Astrocyte (in vitro differentiated cells and primary cell): ENCODE measurements around the gene NEK7. TPM values are rescaled to one million over a fixed set of nuclear protein-coding genes. Genes with fewer than 3 reads are reported as not detected.

Experiments used
- DNase-seq: peaks from one replicate; pipeline ENCODE4 v3.0.0-alpha.2; 2010; ENCODE audit warnings: low read depth
- FAIRE-seq: peaks from 2 replicates; lab custom pipeline; 2011; peaks lifted over from hg19 to GRCh38; lab: Jason Lieb, UNC
- H2AFZ ChIP-seq: 2 replicates; pipeline ENCODE4 v1.6.0; 2012; ENCODE audit warnings: low read depth, low read length, inconsistent platforms
- H3K27ac ChIP-seq: 2 replicates; pipeline ENCODE4 v1.5.1; 2011; ENCODE audit warnings: low read depth, low read length, inconsistent platforms
- H3K27me3 ChIP-seq: 2 replicates; pipeline ENCODE4 v1.6.0; 2011; ENCODE audit warnings: low read length, inconsistent platforms; ENCODE audit not compliant: insufficient read depth
- H3K36me3 ChIP-seq: 2 replicates; pipeline ENCODE4 v1.5.1; 2011; ENCODE audit warnings: low read length, inconsistent platforms; ENCODE audit not compliant: insufficient read depth
- H3K4me1 ChIP-seq: 2 replicates; pipeline ENCODE4 v1.5.1; 2011; ENCODE audit warnings: low read length, inconsistent platforms; ENCODE audit not compliant: insufficient read depth
- H3K4me2 ChIP-seq: 2 replicates; pipeline ENCODE4 v1.6.0; 2012; ENCODE audit warnings: low read length, inconsistent platforms
- H3K4me3 ChIP-seq: 2 replicates; pipeline ENCODE4 v1.5.1; 2011; ENCODE audit warnings: low read depth, mild to moderate bottlenecking, low read length, inconsistent platforms; ENCODE audit not compliant: insufficient read depth
- H3K79me2 ChIP-seq: 2 replicates; pipeline ENCODE4 v1.6.0; 2012; ENCODE audit warnings: mild to moderate bottlenecking, low read length, inconsistent platforms; ENCODE audit not compliant: insufficient read depth
- H3K9ac ChIP-seq: 2 replicates; pipeline ENCODE4 v1.6.0; 2012; ENCODE audit warnings: mild to moderate bottlenecking, low read length, inconsistent platforms
- H3K9me3 ChIP-seq: 2 replicates; pipeline ENCODE4 v1.5.1; 2012; ENCODE audit warnings: low read depth, mild to moderate bottlenecking, low read length, inconsistent platforms; ENCODE audit not compliant: insufficient read depth
- H4K20me1 ChIP-seq: 2 replicates; pipeline ENCODE4 v1.6.0; 2012; ENCODE audit warnings: low read length, inconsistent platforms; ENCODE audit not compliant: insufficient read depth
- H3K27ac Mint-ChIP-seq: one replicate; pipeline ENCODE4 v1.8.0; 2021; ENCODE audit warnings: mild to moderate bottlenecking, mixed read lengths; ENCODE audit not compliant: unreplicated experiment
- H3K27me3 Mint-ChIP-seq: one replicate; pipeline ENCODE4 v1.8.0; 2021; ENCODE audit warnings: low read depth, mixed read lengths; ENCODE audit not compliant: unreplicated experiment
- H3K36me3 Mint-ChIP-seq: one replicate; pipeline ENCODE4 v1.8.0; 2021; ENCODE audit warnings: low read depth, mixed read lengths; ENCODE audit not compliant: unreplicated experiment
- H3K4me1 Mint-ChIP-seq: one replicate; pipeline ENCODE4 v1.8.0; 2021; ENCODE audit warnings: low read depth, mixed read lengths; ENCODE audit not compliant: unreplicated experiment
- H3K4me3 Mint-ChIP-seq: one replicate; pipeline ENCODE4 v1.8.0; 2021; ENCODE audit warnings: mild to moderate bottlenecking, moderate library complexity, mixed read lengths; ENCODE audit not compliant: unreplicated experiment
- H3K9me3 Mint-ChIP-seq: one replicate; pipeline ENCODE4 v1.8.0; 2021; ENCODE audit warnings: mild to moderate bottlenecking, mixed read lengths; ENCODE audit not compliant: unreplicated experiment
- EZH2 ChIP-seq: IDR thresholded peaks from 2 replicates; pipeline ENCODE4 v1.6.1; 2012; ENCODE audit warnings: mild to moderate bottlenecking, low read length, inconsistent platforms; ENCODE audit not compliant: insufficient read depth
- total RNA-seq: library from RNA; stranded (reverse); gene quantifications from 2 replicates; pipeline ENCODE4 v1.2.1, GENCODE V29; 2021
- TF ChIP-seq, protein P1 (sequence below): IDR thresholded peaks from 2 replicates; pipeline ENCODE4 v1.5.1; 2011; ENCODE audit warnings: low read depth, mild to moderate bottlenecking, inconsistent platforms, low read length, moderate library complexity; ENCODE audit not compliant: insufficient read depth

NEK7 gene
- total RNA-seq, 1 donor from 2014 or later = 125 TPM

- Mint-ChIP-seq H3K9me3 (no peaks in the 10 kb centered on the region), H3K4me3 (no peak overlapping the region), H3K27ac (no peak overlapping the region), H3K27me3 (no peaks in the 10 kb centered on the region), H3K4me1 (peaks cover 3% of the 10 kb centered on the region), H3K36me3 (no peaks in the 10 kb centered on the region)
- DNase-seq (no peak), FAIRE-seq (no peak)
- Histone ChIP-seq H3K27me3 (no peaks in the 10 kb centered on the region), H3K9me3 (no peaks in the 10 kb centered on the region), H2AFZ (no peak overlapping the region), H3K27ac (no peak overlapping the region), H4K20me1 (no peaks in the 10 kb centered on the region), H3K4me2 (no peak overlapping the region), H3K36me3 (no peaks in the 10 kb centered on the region), H3K9ac (no peak overlapping the region), H3K4me3 (no peak overlapping the region), H3K4me1 (peaks cover 6% of the 10 kb centered on the region), H3K79me2 (no peaks in the 10 kb centered on the region)
- no peak for TF ChIP-seq EZH2
- TF ChIP-seq, protein P1, sequence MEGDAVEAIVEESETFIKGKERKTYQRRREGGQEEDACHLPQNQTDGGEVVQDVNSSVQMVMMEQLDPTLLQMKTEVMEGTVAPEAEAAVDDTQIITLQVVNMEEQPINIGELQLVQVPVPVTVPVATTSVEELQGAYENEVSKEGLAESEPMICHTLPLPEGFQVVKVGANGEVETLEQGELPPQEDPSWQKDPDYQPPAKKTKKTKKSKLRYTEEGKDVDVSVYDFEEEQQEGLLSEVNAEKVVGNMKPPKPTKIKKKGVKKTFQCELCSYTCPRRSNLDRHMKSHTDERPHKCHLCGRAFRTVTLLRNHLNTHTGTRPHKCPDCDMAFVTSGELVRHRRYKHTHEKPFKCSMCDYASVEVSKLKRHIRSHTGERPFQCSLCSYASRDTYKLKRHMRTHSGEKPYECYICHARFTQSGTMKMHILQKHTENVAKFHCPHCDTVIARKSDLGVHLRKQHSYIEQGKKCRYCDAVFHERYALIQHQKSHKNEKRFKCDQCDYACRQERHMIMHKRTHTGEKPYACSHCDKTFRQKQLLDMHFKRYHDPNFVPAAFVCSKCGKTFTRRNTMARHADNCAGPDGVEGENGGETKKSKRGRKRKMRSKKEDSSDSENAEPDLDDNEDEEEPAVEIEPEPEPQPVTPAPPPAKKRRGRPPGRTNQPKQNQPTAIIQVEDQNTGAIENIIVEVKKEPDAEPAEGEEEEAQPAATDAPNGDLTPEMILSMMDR = no peak
Observed at GRCh38 chr1:198337886-198338285, 181.1 kb downstream of the NEK7 start.

DNA sequence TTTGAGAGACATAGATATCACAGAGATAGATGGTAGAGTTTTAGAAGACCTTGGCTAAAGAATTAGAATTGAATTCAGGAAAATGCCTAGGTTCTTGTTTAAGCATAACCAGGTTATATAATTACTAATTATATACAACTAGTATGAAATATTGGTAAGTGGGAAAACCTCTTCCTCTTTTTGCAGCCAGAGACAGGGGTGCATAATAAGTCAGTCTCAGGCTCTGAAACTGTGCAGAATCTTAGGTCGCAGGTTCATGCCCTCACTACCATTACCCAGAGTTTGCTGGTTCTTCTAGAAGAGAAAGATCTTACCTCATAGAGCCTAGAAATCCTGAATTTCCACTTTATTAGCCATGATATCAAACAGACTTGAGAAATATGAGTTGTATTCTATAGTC is 183.3 kb downstream of the NEK7 start:
- no peak overlapping the region for H3K4me3 ChIP-seq
- Mint-ChIP-seq H3K4me3 (no peak overlapping the region), H3K27me3 (no peaks in the 10 kb centered on the region), H3K9me3 (no peaks in the 10 kb centered on the region), H3K4me1 (no peaks in the 10 kb centered on the region), H3K36me3 (no peaks in the 10 kb centered on the region), H3K27ac (no peak overlapping the region)
- no peak overlapping the region for H3K9ac ChIP-seq
- H3K27me3 ChIP-seq = no peaks in the 10 kb centered on the region
- no peak overlapping the region for H2AFZ ChIP-seq
- no peaks in the 10 kb centered on the region for H3K36me3 ChIP-seq
- no peak overlapping the region for H3K27ac ChIP-seq
- FAIRE-seq = no peak
- H3K4me2 ChIP-seq = no peak overlapping the region
- H3K79me2 ChIP-seq = no peaks in the 10 kb centered on the region
- H4K20me1 ChIP-seq = no peaks in the 10 kb centered on the region
- TF ChIP-seq, protein P1 = no peak
- no peak for TF ChIP-seq EZH2
- no peaks in the 10 kb centered on the region for H3K4me1 ChIP-seq
- DNase-seq = no peak
- no peaks in the 10 kb centered on the region for H3K9me3 ChIP-seq

GRCh38 chr1:198346178-198346577 is 189.4 kb downstream of the NEK7 start:
- Histone ChIP-seq H3K27ac (no peak overlapping the region), H3K4me1 (no peaks in the 10 kb centered on the region), H3K36me3 (no peaks in the 10 kb centered on the region), H3K9ac (no peak overlapping the region), H3K79me2 (no peaks in the 10 kb centered on the region), H3K4me3 (no peak overlapping the region), H3K4me2 (no peak overlapping the region), H3K27me3 (no peaks in the 10 kb centered on the region), H3K9me3 (no peaks in the 10 kb centered on the region), H2AFZ (no peak overlapping the region), H4K20me1 (no peaks in the 10 kb centered on the region)
- no peak for TF ChIP-seq EZH2
- TF ChIP-seq, protein P1 = no peak
- FAIRE-seq (no peak), DNase-seq (no peak)
- Mint-ChIP-seq H3K27me3 (no peaks in the 10 kb centered on the region), H3K4me3 (no peak overlapping the region), H3K4me1 (no peaks in the 10 kb centered on the region), H3K9me3 (no peaks in the 10 kb centered on the region), H3K36me3 (no peaks in the 10 kb centered on the region), H3K27ac (no peak overlapping the region)
